Kidney (tissue), 22 donors: ENCODE data around the gene GPR150. TPM values are rescaled to one million over a fixed set of nuclear protein-coding genes. Genes with fewer than 3 reads are reported as not detected.
A peak's percentile ranks its signal among the peaks of the same experiment; 100 is the strongest.

ENCODE experiments used
- DNase-seq, 5 donors: peaks; one replicate each; pipeline ENCODE4 v3.0.0-alpha.2; 2013 to 2020
- FAIRE-seq: peaks from 2 replicates; lab custom pipeline; 2012; peaks lifted over from hg19 to GRCh38; lab: Jason Lieb, UNC
- H3K27ac ChIP-seq, 2 donors: one replicate each; pipeline ENCODE4 v1.7.0; 2013; ENCODE audit warnings: low read depth in 2 of 2, low read length in 2 of 2, inconsistent platforms in 1 of 2
- H3K27me3 ChIP-seq: one replicate; pipeline ENCODE4 v1.7.1; 2013; ENCODE audit warnings: low read length, inconsistent platforms; ENCODE audit not compliant: control insufficient read depth, insufficient read depth
- H3K36me3 ChIP-seq, 3 donors: one replicate each; pipeline versions ENCODE4 v1.7.0 to v1.7.1; 2013; ENCODE audit warnings: low read length in 3 of 3, control low read depth in 1 of 3, inconsistent platforms in 1 of 3; ENCODE audit not compliant: insufficient read depth in 3 of 3, control insufficient read depth in 2 of 3
- H3K4me1 ChIP-seq, 3 donors: one replicate each; pipeline versions ENCODE4 v1.7.0 to v1.7.1; 2013; ENCODE audit warnings: low read length in 3 of 3, inconsistent platforms in 1 of 3, low read depth in 1 of 3; ENCODE audit not compliant: control insufficient read depth in 2 of 3, insufficient read depth in 2 of 3
- H3K4me3 ChIP-seq, 3 donors: one replicate each; pipeline versions ENCODE4 v1.7.0 to v1.8.1; 2013; ENCODE audit warnings: low read length in 3 of 3, control low read depth in 1 of 3, inconsistent platforms in 1 of 3
- H3K9ac ChIP-seq, 3 donors: one replicate each; pipeline versions ENCODE4 v1.7.0 to v1.7.1; 2013; ENCODE audit warnings: low read length in 3 of 3, control low read depth in 1 of 3, inconsistent platforms in 1 of 3
- H3K9me3 ChIP-seq, 3 donors: one replicate each; pipeline versions ENCODE4 v1.7.0 to v1.7.1; 2013; ENCODE audit warnings: low read length in 3 of 3, control low read depth in 1 of 3, inconsistent platforms in 1 of 3; ENCODE audit not compliant: control insufficient read depth in 2 of 3, insufficient read depth in 1 of 3
- CTCF ChIP-seq: IDR thresholded peaks from 3 replicates; pipeline ENCODE4 v1.5.1; 2012; ENCODE audit warnings: mild to moderate bottlenecking, moderate library complexity, borderline replicate concordance; ENCODE audit not compliant: insufficient read depth; ENCODE audit errors: extremely low read depth
- intact Hi-C: fragments of 100-400 bp; cut with DNase I; formaldehyde crosslinking; loops from one replicate; pipeline ENCODE4 v1.11.1; 2022
- long read RNA-seq, 10 donors: library from polyadenylated mRNA in 1 of 10; unstranded in 1 of 10; transcript quantifications; one replicate each; pipeline ENCODE4 v2.0.0 and lab custom pipeline, GENCODE V29; 2021 to 2026
- polyA plus RNA-seq: library from polyadenylated mRNA; stranded (reverse); fragments of 350-450 nt; fragmentation: Illumina TruSeq; extraction: RNeasy Lipid Tissue Mini Kit (QIAGEN cat#74804); gene quantifications from one replicate; pipeline ENCODE4 v1.2.3, GENCODE V29; 2014; ENCODE audit warnings: low read depth, low replicate concordance; ENCODE audit not compliant: insufficient read depth
- total RNA-seq: library from RNA; stranded (reverse); fragmentation: NEBNext Ultra II Directional; extraction: Animal tissue kit (Norgen Biotek cat#: 25700); gene quantifications from one replicate; pipeline ENCODE4 v1.2.1, GENCODE V29; 2021
- donor health status: control.
- donor health status: control.
- donor health status: control.
- donor health status: control.
- donor health status: control.
- donor health status: DM: yes; HTN: yes; CAD: no.
- donor health status: Normal renal cell carcinoma (clear cell type).

Gene GPR150
- total RNA-seq (0.16 TPM), polyA plus RNA-seq (0.19 TPM)
- long read RNA-seq, donor 1 = 0 reads
- long read RNA-seq, donor 2 = 0 reads
- long read RNA-seq, donor 3 = 0 reads
- long read RNA-seq, donor 4 = 0 reads
- long read RNA-seq, donor 5 = 0 reads
- long read RNA-seq, donor 6 = 0 reads
- long read RNA-seq, donor 7, partial matches to known transcripts = 0 of 1 reads
- long read RNA-seq, donor 7, other reads (novel, unspliced or antisense) = 0 of 1 reads
- long read RNA-seq, donor 8 = 0 reads
- long read RNA-seq, donor 9 = 0 reads
- long read RNA-seq, donor 10 = 0 reads

- Histone ChIP-seq H3K9ac (no peak within 1 kb of the TSS), H3K27me3 (peaks cover 6% of the 10 kb centered on the region), H3K4me3 (peak within 1 kb of the TSS; percentile 45 to 65 (median 59)), H3K4me1 (peaks cover 0 to 4% (median 0%) of the 10 kb centered on the region in 3 donors), H3K27ac (no peak within 1 kb of the TSS), H3K9me3 (no peaks in the 10 kb centered on the region), H3K36me3 (no peaks in the 10 kb centered on the region)
- TF ChIP-seq CTCF = no peak
- intact Hi-C loops = no loop called here
- FAIRE-seq (no peak), DNase-seq (peak; percentile 49 to 85 (median 59))
Observed at GRCh38 chr5:95620030-95620869, at the start of gene GPR150. TSS of gene GPR150 (plus strand) at chr5:95620087. CDS start at chr5:95620276, 189 bp downstream.

DNA sequence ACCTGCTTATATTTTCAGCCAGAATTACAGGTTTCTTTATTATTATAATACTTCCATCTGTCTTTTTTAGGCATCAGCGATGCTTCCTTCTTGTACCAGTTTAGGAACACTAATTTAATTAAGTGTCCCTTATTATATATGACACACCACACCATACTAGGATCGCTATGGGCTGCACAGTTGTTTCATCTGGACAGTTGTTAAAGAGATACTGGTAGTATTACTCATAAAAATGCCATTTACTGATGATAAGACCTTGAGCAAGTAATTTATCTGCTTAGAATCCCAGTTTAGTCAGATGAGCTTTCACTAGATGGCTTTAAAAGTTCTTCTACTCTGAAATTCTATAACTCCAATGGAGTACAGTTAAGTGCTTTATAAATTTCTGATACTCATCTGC is 47.9 kb upstream of the GPR150 start:
- Histone ChIP-seq H3K9me3 (no peaks in the 10 kb centered on the region), H3K9ac (no peak overlapping the region), H3K4me3 (no peak overlapping the region), H3K4me1 (no peaks in the 10 kb centered on the region), H3K27me3 (no peaks in the 10 kb centered on the region), H3K36me3 (no peaks in the 10 kb centered on the region), H3K27ac (no peak overlapping the region)
- no peak for TF ChIP-seq CTCF
- DNase-seq (no peak), FAIRE-seq (no peak)
- intact Hi-C loops = no loop called here

- intact Hi-C loops = no loop called here
- no peaks in the 10 kb centered on the region for H3K36me3 ChIP-seq
- no peaks in the 10 kb centered on the region for H3K27me3 ChIP-seq
- no peaks in the 10 kb centered on the region for H3K9me3 ChIP-seq
- DNase-seq (no peak), FAIRE-seq (no peak)
- no peak overlapping the region for H3K27ac ChIP-seq
- no peaks in the 10 kb centered on the region for H3K4me1 ChIP-seq
- H3K4me3 ChIP-seq = no peak overlapping the region
- no peak for TF ChIP-seq CTCF
- no peak overlapping the region for H3K9ac ChIP-seq
Observed at GRCh38 chr5:95581576-95581975, 38.3 kb upstream of the GPR150 start.
